Fibroblast of skin of left biceps (primary cell): ENCODE results near the gene WDR59.

Experiments
- DNase-seq, 2 experiments: peaks; one replicate each; pipeline ENCODE4 v3.0.0-alpha.2; 2013; ENCODE audit warnings: low read depth in 2 of 2

The WDR59 gene

GRCh38 chr16:74903901-74904678 lies 80.8 kb downstream of the WDR59 start:
- no peak for DNase-seq

- DNase-seq: no peak
These were observed 81.8 kb downstream of the WDR59 start for GRCh38 chr16:74903120-74903519.

GRCh38 chr16:74902161-74902560 lies 82.8 kb downstream of the WDR59 start:
- no peak for DNase-seq

- no peak for DNase-seq
These were observed 83.3 kb downstream of the WDR59 start for GRCh38 chr16:74901606-74902005.

- DNase-seq: no peak
These were observed 85.1 kb downstream of the WDR59 start for GRCh38 chr16:74899816-74900215.

GRCh38 chr16:74898659-74899058 lies 86.3 kb downstream of the WDR59 start:
- DNase-seq: no peak

GRCh38 chr16:74896389-74897370 lies 88.2 kb downstream of the WDR59 start:
- no peak for DNase-seq

GRCh38 chr16:74893541-74893940 lies 91.4 kb downstream of the WDR59 start:
- no peak for DNase-seq

GRCh38 chr16:74892574-74893461 lies 92.1 kb downstream of the WDR59 start:
- DNase-seq: no peak

GRCh38 chr16:74888888-74889287 lies 96.0 kb downstream of the WDR59 start:
- DNase-seq: no peak

- no peak for DNase-seq
These were observed 96.6 kb downstream of the WDR59 start for GRCh38 chr16:74888232-74888862.

GRCh38 chr16:74887084-74887483 lies 97.8 kb downstream of the WDR59 start:
- no peak for DNase-seq

GRCh38 chr16:74877706-74878105 lies 107.2 kb downstream of the WDR59 start:
- no peak for DNase-seq

GRCh38 chr16:74874912-74875546 lies 109.9 kb downstream of the WDR59 start:
- DNase-seq: no peak

GRCh38 chr16:74874123-74874522 lies 110.8 kb downstream of the WDR59 start:
- no peak for DNase-seq

- no peak for DNase-seq
These were observed 112.6 kb downstream of the WDR59 start for GRCh38 chr16:74872302-74872701.

GRCh38 chr16:74871608-74872007 lies 113.3 kb downstream of the WDR59 start:
- no peak for DNase-seq

GRCh38 chr16:74868501-74868900 lies 116.4 kb downstream of the WDR59 start:
- DNase-seq: no peak

GRCh38 chr16:74868035-74868434 lies 116.9 kb downstream of the WDR59 start:
- DNase-seq: no peak

GRCh38 chr16:74867281-74867849 lies 117.6 kb downstream of the WDR59 start:
- DNase-seq: no peak
